Nephron progenitor cell (in vitro differentiated cells): Measurements from ENCODE around the gene RAD51B.

ENCODE experiments used
- DNase-seq: peaks from one replicate; pipeline ENCODE4 v3.0.0; 2021
- H3K27ac Mint-ChIP-seq: 2 replicates; pipeline ENCODE4 v1.8.0; 2021; ENCODE audit warnings: mild to moderate bottlenecking, moderate library complexity, mixed read lengths
- H3K27me3 Mint-ChIP-seq: 2 replicates; pipeline ENCODE4 v1.8.0; 2021; ENCODE audit warnings: mild to moderate bottlenecking, low read depth, mixed read lengths; ENCODE audit not compliant: poor library complexity
- H3K36me3 Mint-ChIP-seq: 2 replicates; pipeline ENCODE4 v1.8.0; 2021; ENCODE audit warnings: low read depth, mixed read lengths
- H3K4me1 Mint-ChIP-seq: 2 replicates; pipeline ENCODE4 v1.8.0; 2021; ENCODE audit warnings: mixed read lengths
- H3K4me3 Mint-ChIP-seq: 2 replicates; pipeline ENCODE4 v1.8.0; 2021; ENCODE audit warnings: mild to moderate bottlenecking, moderate library complexity, mixed read lengths
- H3K9me3 Mint-ChIP-seq: 2 replicates; pipeline ENCODE4 v1.8.0; 2021; ENCODE audit warnings: mild to moderate bottlenecking, moderate library complexity, mixed read lengths
- TF ChIP-seq, protein P1 (sequence below): fragments of 200-600 bp; sonication (generic); IDR thresholded peaks from 2 replicates; pipeline ENCODE4 v1.5.0; 2021; ENCODE audit warnings: antibody characterized with exemption

RAD51B gene

GRCh38 chr14:68633131-68633991 is 813.8 kb downstream of the RAD51B start:
- Mint-ChIP-seq H3K36me3 (no peaks in the 10 kb centered on the region), H3K4me1 (peaks cover 40% of the 10 kb centered on the region), H3K9me3 (no peaks in the 10 kb centered on the region), H3K27me3 (no peaks in the 10 kb centered on the region), H3K4me3 (peak overlapping the region; percentile 28), H3K27ac (peak overlapping the region; percentile 95)
- no peak for DNase-seq
- TF ChIP-seq, protein P1, sequence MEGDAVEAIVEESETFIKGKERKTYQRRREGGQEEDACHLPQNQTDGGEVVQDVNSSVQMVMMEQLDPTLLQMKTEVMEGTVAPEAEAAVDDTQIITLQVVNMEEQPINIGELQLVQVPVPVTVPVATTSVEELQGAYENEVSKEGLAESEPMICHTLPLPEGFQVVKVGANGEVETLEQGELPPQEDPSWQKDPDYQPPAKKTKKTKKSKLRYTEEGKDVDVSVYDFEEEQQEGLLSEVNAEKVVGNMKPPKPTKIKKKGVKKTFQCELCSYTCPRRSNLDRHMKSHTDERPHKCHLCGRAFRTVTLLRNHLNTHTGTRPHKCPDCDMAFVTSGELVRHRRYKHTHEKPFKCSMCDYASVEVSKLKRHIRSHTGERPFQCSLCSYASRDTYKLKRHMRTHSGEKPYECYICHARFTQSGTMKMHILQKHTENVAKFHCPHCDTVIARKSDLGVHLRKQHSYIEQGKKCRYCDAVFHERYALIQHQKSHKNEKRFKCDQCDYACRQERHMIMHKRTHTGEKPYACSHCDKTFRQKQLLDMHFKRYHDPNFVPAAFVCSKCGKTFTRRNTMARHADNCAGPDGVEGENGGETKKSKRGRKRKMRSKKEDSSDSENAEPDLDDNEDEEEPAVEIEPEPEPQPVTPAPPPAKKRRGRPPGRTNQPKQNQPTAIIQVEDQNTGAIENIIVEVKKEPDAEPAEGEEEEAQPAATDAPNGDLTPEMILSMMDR: no peak

GRCh38 chr14:68634332-68634731 is 814.8 kb downstream of the RAD51B start:
- DNase-seq: peak; percentile 58

DNA sequence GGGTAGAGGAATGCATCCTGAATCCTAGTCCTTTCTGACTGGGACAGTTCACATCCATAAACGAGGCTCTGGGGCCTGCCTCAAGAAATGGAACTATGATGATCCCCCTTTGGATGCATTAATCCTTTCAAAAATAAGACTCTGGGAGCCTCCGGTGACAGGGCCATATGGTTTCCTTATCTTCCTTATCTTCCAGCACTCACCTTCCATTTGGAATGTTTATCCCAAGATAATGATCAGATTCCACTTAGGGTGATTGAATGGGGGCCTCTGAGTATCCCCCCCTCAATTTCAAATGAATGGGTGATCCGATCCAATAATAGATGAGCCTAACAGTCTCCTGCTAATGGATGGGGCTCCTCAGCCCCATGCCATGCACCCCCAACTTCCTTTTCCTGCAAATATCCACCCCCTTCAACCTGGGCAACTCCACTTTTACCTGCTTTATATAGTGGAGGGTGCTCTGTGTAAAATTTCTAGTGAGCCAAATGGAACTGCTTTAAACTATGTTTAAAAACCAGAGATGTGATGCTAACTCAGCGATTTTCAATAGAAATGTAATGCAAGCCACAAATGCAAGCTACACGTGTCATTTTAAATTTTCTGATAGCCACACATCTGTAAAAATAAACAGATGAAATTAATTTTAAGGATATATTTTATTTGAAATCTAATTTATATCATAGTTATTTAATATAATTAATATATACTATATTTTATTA is 815.5 kb downstream of the RAD51B start:
- peak overlapping the region; percentile 38 for H3K4me3 Mint-ChIP-seq
- no peaks in the 10 kb centered on the region for H3K27me3 Mint-ChIP-seq
- peaks cover 1% of the 10 kb centered on the region for H3K9me3 Mint-ChIP-seq
- no peaks in the 10 kb centered on the region for H3K36me3 Mint-ChIP-seq
- H3K4me1 Mint-ChIP-seq: peaks cover 25% of the 10 kb centered on the region
- H3K27ac Mint-ChIP-seq: peak overlapping the region; percentile 91
- no peak for DNase-seq
- TF ChIP-seq, protein P1: no peak

More at GRCh38 chr14:68634332-68634731, 814.8 kb downstream of the RAD51B start:
- Mint-ChIP-seq H3K27ac (peak overlapping the region; percentile 95), H3K4me3 (no peak overlapping the region), H3K4me1 (peaks cover 31% of the 10 kb centered on the region), H3K27me3 (no peaks in the 10 kb centered on the region), H3K36me3 (no peaks in the 10 kb centered on the region), H3K9me3 (no peaks in the 10 kb centered on the region)
- TF ChIP-seq, protein P1: no peak

DNA sequence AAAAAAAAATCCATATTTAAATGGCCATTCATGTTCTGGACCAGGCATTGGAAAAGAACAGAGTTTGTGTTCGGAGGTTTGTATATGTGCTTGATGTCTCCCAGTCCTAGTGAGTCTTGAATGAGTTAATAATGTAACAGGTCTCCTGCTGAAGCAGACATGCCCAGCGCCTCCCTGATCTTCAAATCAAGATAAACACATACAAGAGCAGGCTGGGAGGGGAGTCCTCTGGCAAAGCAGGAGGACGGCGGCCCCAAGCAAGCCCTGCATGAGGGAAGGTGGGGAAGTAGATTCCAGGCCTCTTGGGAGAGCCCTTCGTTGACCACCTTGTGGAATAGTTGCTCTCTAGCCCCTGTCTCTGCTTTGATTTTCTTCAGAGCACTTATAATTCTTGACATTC is 817.0 kb downstream of the RAD51B start:
- no peak overlapping the region for H3K27ac Mint-ChIP-seq
- H3K27me3 Mint-ChIP-seq: peaks cover 2% of the 10 kb centered on the region
- peaks cover 9% of the 10 kb centered on the region for H3K4me1 Mint-ChIP-seq
- no peak overlapping the region for H3K4me3 Mint-ChIP-seq
- peaks cover 14% of the 10 kb centered on the region for H3K36me3 Mint-ChIP-seq
- H3K9me3 Mint-ChIP-seq: peaks cover 17% of the 10 kb centered on the region
- TF ChIP-seq, protein P1: no peak
- DNase-seq: no peak

DNA sequence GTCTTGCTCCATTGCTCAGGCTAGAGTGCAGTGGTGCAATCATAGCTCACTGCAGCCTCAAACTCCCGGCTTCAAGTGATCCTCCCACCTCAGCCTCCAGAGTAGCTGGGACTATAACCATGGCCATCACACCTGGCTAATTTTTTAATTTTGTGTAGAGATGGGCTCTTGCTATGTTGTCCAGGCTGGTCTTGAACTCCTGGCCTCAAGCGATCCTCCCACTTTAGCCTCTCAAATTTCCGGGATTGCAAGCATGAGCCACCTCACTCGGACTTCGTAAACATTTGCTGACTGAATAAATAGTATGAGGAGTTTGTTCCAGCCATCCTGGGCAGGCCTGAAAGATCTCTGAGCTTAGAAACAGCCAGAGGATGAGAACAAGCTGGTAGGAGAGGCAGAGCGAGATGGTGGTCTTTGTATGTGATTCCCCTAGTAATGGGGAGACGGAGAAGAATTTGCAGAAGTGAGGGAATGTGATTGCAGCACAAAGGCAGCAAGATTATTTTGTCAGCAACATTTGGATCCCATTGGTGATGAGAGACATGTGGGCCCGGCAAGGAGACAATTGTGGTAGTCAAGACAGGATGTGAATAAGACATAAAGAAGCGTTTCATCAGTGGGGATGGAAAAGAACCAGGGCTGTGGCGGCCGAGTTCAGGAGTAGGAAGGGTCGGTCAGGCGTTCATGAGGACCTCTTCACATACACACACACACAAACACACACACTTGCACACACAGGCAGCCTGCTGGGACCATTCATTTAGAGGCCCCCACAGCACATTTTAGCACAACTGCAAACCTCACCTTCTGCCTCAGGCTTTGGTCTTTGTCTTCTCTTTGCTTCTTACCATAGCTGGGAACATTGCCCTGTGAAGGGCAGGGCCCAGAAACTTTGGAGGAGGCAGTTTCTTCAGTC is 817.8 kb downstream of the RAD51B start:
- Mint-ChIP-seq H3K27me3 (peaks cover 2% of the 10 kb centered on the region), H3K4me3 (no peak overlapping the region), H3K9me3 (peaks cover 24% of the 10 kb centered on the region), H3K27ac (no peak overlapping the region), H3K4me1 (peaks cover 2% of the 10 kb centered on the region), H3K36me3 (peaks cover 21% of the 10 kb centered on the region)
- DNase-seq: no peak
- TF ChIP-seq, protein P1: no peak
